Stomach (tissue), 9 donors: Measurements from ENCODE around the gene GIMAP5. TPM values are rescaled to one million over a fixed set of nuclear protein-coding genes. Genes with fewer than 3 reads are reported as not detected.
A peak's percentile ranks its signal among the peaks of the same experiment; 100 is the strongest.
"Not testable (repeated sequence)": the region's sequence is repeated elsewhere in the genome, so short reads cannot be mapped to it uniquely, and the experiment has no call there.

Source experiments
- DNase-seq, 2 donors: peaks; one replicate each; pipeline versions ENCODE4 v3.0.0 to v3.0.0-alpha.2; 2013 to 2019
- H3K27ac ChIP-seq, 5 donors: fragments of 200-600 bp in 4 of 5; sonication (generic) in 4 of 5; one replicate each; pipeline ENCODE4 v1.5.1; 2013 to 2019; ENCODE audit warnings: mild to moderate bottlenecking in 1 of 5, moderate library complexity in 1 of 5
- H3K27me3 ChIP-seq, 3 donors: fragments of 200-600 bp; sonication (generic); one replicate each; pipeline ENCODE4 v1.5.1; 2017 to 2019; ENCODE audit warnings: mixed run types in 1 of 3
- H3K36me3 ChIP-seq, 4 donors: fragments of 200-600 bp; sonication (generic); 1 replicate in 3 of 4; 2 replicates in 1 of 4; pipeline ENCODE4 v1.5.1; 2016 to 2019
- H3K4me1 ChIP-seq, 4 donors: fragments of 200-600 bp; sonication (generic); one replicate each; pipeline ENCODE4 v1.5.1; 2016 to 2019
- H3K4me3 ChIP-seq, 4 donors: fragments of 200-600 bp; sonication (generic) in 3 of 4; one replicate each; pipeline ENCODE4 v1.5.1; 2016 to 2019; ENCODE audit warnings: mild to moderate bottlenecking in 1 of 4
- H3K9me3 ChIP-seq, 4 donors: fragments of 200-600 bp; sonication (generic); one replicate each; pipeline ENCODE4 v1.5.1; 2016 to 2019
- CTCF ChIP-seq, 7 experiments: fragments of 450-650 bp in 4 of 7; fragments of 200-600 bp in 3 of 7; sonication (generic) in 3 of 7; IDR thresholded peaks; one replicate each; pipeline ENCODE4 v1.5.1; 2016 to 2019; ENCODE audit warnings: antibody characterized with exemption in 7 of 7, control low read depth in 2 of 7, mild to moderate bottlenecking in 1 of 7
- EP300 ChIP-seq: sonication (generic); formaldehyde crosslinking; IDR thresholded peaks from one replicate; pipeline ENCODE4 v1.6.1; 2017; ENCODE audit warnings: antibody characterized with exemption
- POLR2A ChIP-seq, 4 donors: fragments of 450-650 bp; IDR thresholded peaks; one replicate each; pipeline ENCODE4 v1.6.1; 2016; ENCODE audit warnings: antibody characterized with exemption in 4 of 4, control low read depth in 2 of 4, mild to moderate bottlenecking in 1 of 4, moderate library complexity in 1 of 4
- POLR2AphosphoS5 ChIP-seq, 3 donors: sonication (generic); formaldehyde crosslinking; IDR thresholded peaks; one replicate each; pipeline ENCODE4 v1.6.1; 2016; ENCODE audit warnings: antibody characterized with exemption in 3 of 3
- WGBS, 5 donors: extraction: QIAGEN DNeasy Blood & Tissue Kit in 3 of 5; methylation state at CpG; one replicate each; pipeline versions ENCODE4 v1.1.5 to v1.1.7; 2013 to 2018; 5-methylcytosine and 5-hydroxymethylcytosine counted together
- intact Hi-C: fragments of 100-400 bp; cut with DNase I; formaldehyde crosslinking; loops from one replicate; pipeline ENCODE4 v1.15.1; 2023; ENCODE audit warnings: low total_unique reads
- polyA plus RNA-seq, 3 donors: library from polyadenylated mRNA; stranded (reverse); fragments of 200-250 nt; gene quantifications; one replicate each; pipeline ENCODE4 v1.2.3, GENCODE V29; 2013
- total RNA-seq, 5 donors: library from RNA; depleted of rRNA; stranded (reverse); fragments of >200 nt; gene quantifications; one replicate each; pipeline versions ENCODE4 v1.1.0 to v1.2.3, GENCODE V29; 2014 to 2016
- donor health status: healthy with polysubstance abuse.
- donor health status: Bipolar disorder and iron deficiency.
- donor health status: healthy.

The GIMAP5 gene
- total and polyA plus RNA-seq, 8 donors: 7.0 to 25.2 (median 17.5) TPM

- H3K4me3 ChIP-seq: no peak overlapping the region
- 68 to 88% (median 83%) methylated on average over 4 of the region's 4 CpGs for WGBS, 5 donors
- no peak overlapping the region for H3K27ac ChIP-seq
- H3K36me3 ChIP-seq: no peaks in the 10 kb centered on the region
- peaks cover 0 to 7% (median 3%) of the 10 kb centered on the region in 4 donors for H3K4me1 ChIP-seq
- DNase-seq: no peak
- intact Hi-C loops: loop anchor here (10.0 kb wide), 1 partner anchor 95 kb away; no protein-coding TSS in a partner anchor
- TF ChIP-seq EP300 (no peak), POLR2AphosphoS5 (IDR thresholded peaks at IDR 0.05) (no peak), CTCF (IDR thresholded peaks at IDR 0.05) (no peak), POLR2A (IDR thresholded peaks at IDR 0.05) (no peak)
- no peaks in the 10 kb centered on the region for H3K27me3 ChIP-seq
- peaks cover 0 to 7% (median 4%) of the 10 kb centered on the region in 4 donors for H3K9me3 ChIP-seq
Observed at GRCh38 chr7:150769768-150770167, 32.5 kb downstream of the GIMAP5 start.

- H3K9me3 ChIP-seq, H3K36me3 ChIP-seq, H3K27ac ChIP-seq, H3K4me3 ChIP-seq, H3K27me3 ChIP-seq, DNase-seq: not testable (repeated sequence)
- H3K4me1 ChIP-seq: peaks cover 0 to 12% (median 4%) of the 10 kb centered on the region in 4 donors
- intact Hi-C loops: loop anchor here (10.0 kb wide), 1 partner anchor 91 kb away; no protein-coding TSS in a partner anchor
- 79 to 91% (median 84%) methylated on average over 1 of the region's 1 CpG for WGBS, 5 donors
Observed at GRCh38 chr7:150774131-150774530, 36.9 kb downstream of the GIMAP5 start.

DNA sequence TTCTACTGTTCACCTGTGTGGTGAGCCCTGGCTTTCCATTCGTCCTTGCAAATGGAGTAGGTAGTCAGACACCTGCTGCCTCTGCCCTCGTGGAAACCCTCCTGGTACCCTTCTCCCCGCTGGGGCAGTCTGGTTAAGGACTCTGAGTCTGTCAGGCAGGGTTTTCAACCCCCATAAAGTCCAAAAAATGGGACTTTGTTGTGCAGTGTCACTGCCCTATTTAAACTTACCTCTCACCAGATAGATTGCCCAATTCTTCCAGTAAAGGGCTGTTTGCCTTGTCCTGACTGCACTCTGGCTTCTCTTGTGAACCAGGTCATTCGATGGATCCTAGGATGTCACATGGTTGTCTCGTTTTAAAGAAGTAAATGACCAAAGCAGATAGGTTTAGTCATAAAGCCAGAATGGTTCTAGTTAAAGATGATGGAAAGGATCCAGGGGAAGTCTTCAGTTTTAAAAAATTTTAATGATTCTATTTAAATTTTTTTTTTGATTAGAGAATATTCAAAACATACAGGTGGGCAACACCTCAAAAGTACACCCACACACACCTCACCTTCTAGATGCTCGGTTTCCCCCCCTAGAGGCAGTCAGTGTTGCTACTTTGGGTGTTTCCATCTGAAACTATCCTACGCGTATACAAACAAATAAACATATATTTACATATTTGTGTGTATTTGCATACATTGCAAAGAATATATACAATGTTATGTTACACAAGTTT is 41.0 kb downstream of the GIMAP5 start:
- intact Hi-C loops: loop anchor here (10.0 kb wide), 1 partner anchor 87 kb away; no protein-coding TSS in a partner anchor
- Histone ChIP-seq H3K4me3 (no peak overlapping the region), H3K9me3 (peaks cover 0 to 7% (median 4%) of the 10 kb centered on the region in 4 donors), H3K27me3 (no peaks in the 10 kb centered on the region), H3K4me1 (peaks cover 0 to 22% (median 10%) of the 10 kb centered on the region in 4 donors), H3K27ac (no peak overlapping the region), H3K36me3 (no peaks in the 10 kb centered on the region)
- no peak for TF ChIP-seq POLR2AphosphoS5 (IDR thresholded peaks at IDR 0.05)
- TF ChIP-seq EP300: no peak
- TF ChIP-seq CTCF (IDR thresholded peaks at IDR 0.05): no peak
- TF ChIP-seq POLR2A (IDR thresholded peaks at IDR 0.05): no peak
- no peak for DNase-seq
- 41 to 56% (median 45%) methylated on average over 8 of the region's 8 CpGs for WGBS, 5 donors

DNA sequence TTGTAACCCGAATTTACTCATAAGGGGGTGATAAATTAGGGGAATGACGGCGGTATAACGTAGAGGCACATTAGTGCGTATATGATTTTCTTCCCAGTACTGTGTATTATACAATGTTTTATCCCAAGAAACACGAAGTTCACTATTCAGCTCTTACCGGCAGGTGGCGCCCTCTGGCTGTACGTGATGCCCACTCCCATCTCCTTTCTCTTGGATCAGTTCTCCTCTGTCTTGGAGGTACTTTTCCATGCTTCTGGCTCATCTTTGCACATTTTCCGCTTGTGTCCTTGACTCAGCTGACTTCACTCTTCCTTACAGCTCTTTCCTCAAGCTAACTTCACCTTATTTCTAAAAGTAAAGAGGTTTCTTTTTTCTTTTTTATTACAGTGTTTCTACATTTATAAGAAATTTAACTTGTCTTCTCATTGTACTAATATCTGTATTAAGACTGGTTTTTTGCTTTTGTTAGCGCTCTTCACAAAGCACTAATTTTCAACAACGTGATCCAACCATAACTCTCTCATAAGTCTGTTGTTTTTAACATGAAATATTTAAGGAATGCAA is 41.6 kb downstream of the GIMAP5 start:
- intact Hi-C loops: loop anchor here (10.0 kb wide), 1 partner anchor 86 kb away; no protein-coding TSS in a partner anchor
- Histone ChIP-seq H3K27me3 (no peaks in the 10 kb centered on the region), H3K4me3 (no peak overlapping the region), H3K27ac (peak overlapping the region in 1 of 5 donors; percentile 43), H3K4me1 (peaks cover under 1 to 28% (median 15%) of the 10 kb centered on the region in 4 donors), H3K36me3 (no peaks in the 10 kb centered on the region), H3K9me3 (peaks cover 0 to 7% (median 1%) of the 10 kb centered on the region in 4 donors)
- WGBS, 5 donors: 7 to 10% (median 8%) methylated on average over 12 of the region's 12 CpGs
- peak in 5 of 7 experiments; percentile 74 to 91 (median 82) for TF ChIP-seq CTCF (IDR thresholded peaks at IDR 0.05)
- no peak for TF ChIP-seq POLR2A (IDR thresholded peaks at IDR 0.05)
- TF ChIP-seq POLR2AphosphoS5 (IDR thresholded peaks at IDR 0.05): peak in 2 of 3 donors; percentile 7 to 50
- no peak for TF ChIP-seq EP300
- DNase-seq: peak; percentile 87 to 93
